B cell (primary cell): Measurements from ENCODE around the gene PTS.

Source experiments
- CTCF ChIP-seq: fragments of 200-600 bp; IDR thresholded peaks from one replicate; pipeline ENCODE4 v1.8.0; 2022; ENCODE audit warnings: antibody characterized with exemption, mild to moderate bottlenecking
- EZH2 ChIP-seq: IDR thresholded peaks from 2 replicates; pipeline ENCODE4 v1.6.1; 2012; ENCODE audit warnings: borderline replicate concordance, low read depth, mild to moderate bottlenecking, moderate library complexity, low read length; ENCODE audit not compliant: insufficient read depth, poor library complexity, severe bottlenecking

DNA sequence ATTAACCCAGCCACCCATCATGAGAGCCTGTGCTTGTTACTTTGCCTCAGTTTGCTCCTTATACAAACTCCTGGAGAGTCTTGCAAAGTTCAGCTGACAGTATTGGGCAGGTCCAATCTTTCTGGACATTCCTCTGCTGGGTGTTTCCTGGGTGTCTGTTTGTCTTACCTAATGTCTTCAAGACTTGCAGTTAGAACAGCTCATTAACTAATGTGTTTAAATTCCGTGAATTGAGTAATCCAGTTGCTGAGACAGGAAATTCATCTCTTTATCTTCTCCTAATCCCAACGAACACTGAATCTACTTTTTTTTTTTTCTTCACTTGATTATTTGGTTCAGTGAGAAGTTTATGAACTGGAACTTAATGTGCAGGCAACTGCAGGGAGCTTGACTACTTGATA lies 30.3 kb upstream of the PTS start:
- no peak for TF ChIP-seq CTCF
- no peak for TF ChIP-seq EZH2
